ENCODE measurements around the gene RCN2.
"Not testable (repeated sequence)": the region's sequence is repeated elsewhere in the genome, so short reads cannot be mapped to it uniquely, and the experiment has no call there.

Gene RCN2

GRCh38 chr15:76932135-76932966, 802 bp downstream of the RCN2 start:
- no peak for DNase-seq

GRCh38 chr15:76935620-76936019, 4.1 kb downstream of the RCN2 start:
- DNase-seq = no peak

- no peak for DNase-seq
These were observed 5.1 kb downstream of the RCN2 start for GRCh38 chr15:76936671-76937070.

- no peak for DNase-seq
These were observed 7.2 kb downstream of the RCN2 start for GRCh38 chr15:76938752-76939151.

- DNase-seq = no peak
These were observed 8.2 kb downstream of the RCN2 start for GRCh38 chr15:76939715-76940114.

- no peak for DNase-seq
These were observed 10.1 kb downstream of the RCN2 start for GRCh38 chr15:76941636-76942035.

GRCh38 chr15:76942331-76942730, 10.8 kb downstream of the RCN2 start:
- no peak for DNase-seq

- DNase-seq = no peak
These were observed 14.0 kb downstream of the RCN2 start for GRCh38 chr15:76945494-76946093.

- no peak for DNase-seq
These were observed 15.9 kb downstream of the RCN2 start for GRCh38 chr15:76947454-76947853.

- DNase-seq = no peak
These were observed 19.7 kb downstream of the RCN2 start for GRCh38 chr15:76951220-76951619.

GRCh38 chr15:76953913-76954312, 22.4 kb downstream of the RCN2 start:
- no peak for DNase-seq

GRCh38 chr15:76954744-76955143, 23.2 kb downstream of the RCN2 start:
- DNase-seq = no peak

GRCh38 chr15:76961268-76962011, 29.9 kb downstream of the RCN2 start:
- DNase-seq = no peak

- no peak for DNase-seq
These were observed 30.9 kb downstream of the RCN2 start for GRCh38 chr15:76962337-76963013.

GRCh38 chr15:76963596-76963995, 32.0 kb downstream of the RCN2 start:
- DNase-seq = no peak

GRCh38 chr15:76964157-76964556, 32.6 kb downstream of the RCN2 start:
- no peak for DNase-seq

GRCh38 chr15:76966051-76966450, 34.5 kb downstream of the RCN2 start:
- not testable (repeated sequence) for DNase-seq

- no peak for DNase-seq
These were observed 35.5 kb downstream of the RCN2 start for GRCh38 chr15:76967067-76967466.

- no peak for DNase-seq
These were observed 36.8 kb downstream of the RCN2 start for GRCh38 chr15:76968306-76968705.

- no peak for DNase-seq
These were observed 41.1 kb downstream of the RCN2 start for GRCh38 chr15:76972389-76973361.

- no peak for DNase-seq
These were observed 41.8 kb downstream of the RCN2 start for GRCh38 chr15:76973362-76973743.

GRCh38 chr15:76973906-76974305, 42.4 kb downstream of the RCN2 start:
- DNase-seq = no peak
